Measurements from ENCODE around the gene RAB41.
"Not testable (repeated sequence)": the region's sequence is repeated elsewhere in the genome, so short reads cannot be mapped to it uniquely, and the experiment has no call there.

Gene RAB41

DNA sequence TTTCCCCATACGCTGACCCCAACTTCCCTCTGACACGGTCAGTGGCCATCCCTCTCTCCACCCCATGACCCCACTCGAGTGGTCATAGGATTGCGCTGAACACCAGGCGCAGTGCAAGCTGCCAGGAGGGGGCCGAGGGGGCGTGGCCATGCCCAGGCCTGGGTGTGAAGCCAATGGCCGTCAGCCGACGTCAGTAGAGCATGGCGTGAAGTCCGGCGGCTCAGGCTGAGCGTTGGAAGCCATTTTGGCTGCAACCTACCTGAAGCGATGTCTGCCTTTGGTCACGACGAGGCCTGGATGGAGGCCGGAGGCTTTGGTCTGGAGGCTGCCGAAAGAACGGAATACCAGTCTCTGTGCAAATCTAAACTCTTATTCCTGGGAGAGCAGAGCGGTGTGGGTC lies at the start of gene RAB41:
Gene RAB41 (plus strand): TSS at position 222 of the 400 bp plus-strand sequence. CDS start 46 bp downstream, at position 268.
- no peak for DNase-seq (ENCODE audit: low spot score)

DNA sequence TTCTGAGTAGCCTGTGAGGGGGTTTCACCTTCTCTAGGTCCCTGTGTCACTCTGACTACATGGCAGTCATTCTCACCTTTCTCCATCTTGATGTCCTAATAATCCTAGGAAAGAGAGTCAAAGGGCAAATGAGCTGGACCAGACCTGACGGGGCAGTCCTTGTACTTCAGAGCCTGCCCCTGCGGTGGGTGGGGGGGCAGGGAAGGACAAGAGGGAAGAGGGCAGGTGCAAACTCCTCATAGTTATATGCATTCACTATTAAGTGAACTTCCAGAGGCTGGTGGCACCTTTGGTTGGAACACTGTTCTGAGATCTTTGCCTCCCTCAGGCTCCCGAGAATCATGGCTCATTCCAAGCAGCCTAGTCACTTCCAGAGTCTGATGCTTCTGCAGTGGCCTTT lies 47.6 kb upstream of the RAB41 start, which contains the start of gene AWAT1:
Gene AWAT1 (plus strand): TSS at position 301 of the 400 bp plus-strand sequence. CDS start 41 bp downstream, at position 342.
- DNase-seq (ENCODE audit: low spot score): no peak

DNA sequence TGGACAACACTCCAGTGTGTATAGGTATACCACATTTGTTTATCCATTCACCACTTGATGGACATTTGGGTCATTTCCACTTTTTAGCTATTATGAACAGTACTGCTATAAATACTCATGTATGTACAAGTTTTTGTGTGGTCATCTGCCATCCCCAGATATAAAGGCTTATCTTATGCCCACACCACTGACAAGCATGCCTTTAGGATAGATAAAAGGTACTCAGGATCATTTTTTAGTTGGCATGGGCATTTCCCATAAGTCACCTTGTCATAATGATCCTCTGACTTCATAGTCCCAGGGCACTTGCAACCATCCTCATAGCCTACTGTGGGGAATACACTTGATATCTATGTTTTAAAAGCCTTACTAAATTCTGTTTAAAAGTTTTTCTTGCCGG lies 41.2 kb upstream of the RAB41 start:
- DNase-seq (ENCODE audit: low spot score): no peak

DNA sequence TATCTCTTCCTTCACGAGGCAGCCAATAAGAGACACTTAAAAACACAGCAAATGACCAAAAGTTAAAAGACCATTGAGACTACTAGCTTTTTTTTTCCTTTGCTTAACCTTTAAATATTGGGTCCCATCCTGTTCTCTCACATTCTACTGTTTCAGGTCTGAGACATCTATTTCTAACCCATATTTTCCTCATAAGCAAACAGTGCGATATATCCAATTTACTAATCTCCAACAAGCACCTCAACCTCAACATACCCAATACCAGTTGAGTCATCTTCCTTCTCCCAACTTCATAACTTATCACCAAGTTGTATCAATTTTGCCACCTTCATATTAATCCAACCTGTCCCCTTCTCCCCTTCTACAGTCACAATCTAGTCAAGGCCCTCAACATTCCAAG lies 40.5 kb upstream of the RAB41 start:
- no peak for DNase-seq (ENCODE audit: low spot score)

- DNase-seq (ENCODE audit: low spot score): not testable (repeated sequence)
These were observed 38.4 kb upstream of the RAB41 start for GRCh38 chrX:70243601-70244000.

GRCh38 chrX:70244881-70245280 lies 37.1 kb upstream of the RAB41 start:
- no peak for DNase-seq (ENCODE audit: low spot score)

DNA sequence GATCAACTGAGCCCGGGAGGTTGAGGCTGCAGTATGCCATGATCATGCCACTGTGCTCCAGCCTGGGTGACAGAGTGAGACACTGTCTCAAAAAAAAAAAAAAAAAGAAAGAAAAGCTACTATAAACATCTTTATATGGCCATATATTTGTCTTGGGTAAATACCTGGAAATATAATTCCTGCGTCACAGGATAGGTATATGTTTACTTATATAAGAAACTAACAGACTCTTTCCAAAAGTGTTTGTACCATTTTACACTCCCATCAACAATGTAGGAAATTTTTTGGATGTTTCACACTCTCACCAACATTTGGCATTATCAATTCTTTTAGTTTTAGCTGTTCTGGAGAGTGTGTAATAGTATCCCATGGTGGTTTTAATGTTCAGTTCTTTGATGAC lies 34.7 kb upstream of the RAB41 start:
- DNase-seq (ENCODE audit: low spot score): no peak

GRCh38 chrX:70252491-70252890 lies 29.5 kb upstream of the RAB41 start:
- DNase-seq (ENCODE audit: low spot score): no peak

- no peak for DNase-seq (ENCODE audit: low spot score)
These were observed 28.5 kb upstream of the RAB41 start for GRCh38 chrX:70253377-70254062.

- DNase-seq (ENCODE audit: low spot score): no peak
These were observed 27.9 kb upstream of the RAB41 start for GRCh38 chrX:70254063-70254400.

DNA sequence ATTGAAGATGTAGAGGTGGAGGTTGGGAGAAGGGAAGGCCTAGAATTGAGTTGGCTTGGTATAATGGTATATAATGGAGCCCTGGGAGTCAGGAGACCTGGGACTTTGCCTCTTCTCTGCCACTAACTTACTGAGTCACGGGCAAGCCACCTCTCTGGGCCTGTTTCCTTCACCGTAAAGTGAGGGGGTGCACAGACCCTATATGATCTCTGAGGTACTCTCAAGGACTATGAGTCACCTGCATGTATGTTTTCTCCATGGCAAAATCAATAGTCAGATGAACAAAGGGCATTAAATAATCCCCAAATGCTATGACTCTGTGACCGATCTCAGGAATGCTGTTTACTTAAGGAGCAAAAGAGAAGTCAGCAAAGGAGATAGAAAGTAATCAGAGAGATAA lies 27.1 kb upstream of the RAB41 start:
- DNase-seq (ENCODE audit: low spot score): no peak

DNA sequence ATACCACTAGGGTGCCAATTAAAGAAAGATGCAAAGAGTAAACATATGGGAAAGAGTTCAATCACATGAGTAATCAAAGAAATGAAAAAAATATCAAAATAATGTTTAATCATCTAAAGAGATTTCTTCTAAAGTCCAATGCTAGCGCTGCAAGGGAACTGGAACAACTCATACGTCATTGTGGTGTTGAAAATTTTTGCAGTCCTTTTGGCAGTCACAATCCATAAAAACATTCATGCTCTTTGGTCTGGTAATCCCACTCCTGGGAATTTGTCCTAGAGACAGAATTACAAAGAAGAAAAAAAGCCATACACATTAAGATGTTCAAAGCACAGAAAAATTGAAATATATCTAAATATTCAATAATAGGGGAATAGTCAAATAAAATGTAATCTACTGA lies 26.5 kb upstream of the RAB41 start:
- no peak for DNase-seq (ENCODE audit: low spot score)

DNA sequence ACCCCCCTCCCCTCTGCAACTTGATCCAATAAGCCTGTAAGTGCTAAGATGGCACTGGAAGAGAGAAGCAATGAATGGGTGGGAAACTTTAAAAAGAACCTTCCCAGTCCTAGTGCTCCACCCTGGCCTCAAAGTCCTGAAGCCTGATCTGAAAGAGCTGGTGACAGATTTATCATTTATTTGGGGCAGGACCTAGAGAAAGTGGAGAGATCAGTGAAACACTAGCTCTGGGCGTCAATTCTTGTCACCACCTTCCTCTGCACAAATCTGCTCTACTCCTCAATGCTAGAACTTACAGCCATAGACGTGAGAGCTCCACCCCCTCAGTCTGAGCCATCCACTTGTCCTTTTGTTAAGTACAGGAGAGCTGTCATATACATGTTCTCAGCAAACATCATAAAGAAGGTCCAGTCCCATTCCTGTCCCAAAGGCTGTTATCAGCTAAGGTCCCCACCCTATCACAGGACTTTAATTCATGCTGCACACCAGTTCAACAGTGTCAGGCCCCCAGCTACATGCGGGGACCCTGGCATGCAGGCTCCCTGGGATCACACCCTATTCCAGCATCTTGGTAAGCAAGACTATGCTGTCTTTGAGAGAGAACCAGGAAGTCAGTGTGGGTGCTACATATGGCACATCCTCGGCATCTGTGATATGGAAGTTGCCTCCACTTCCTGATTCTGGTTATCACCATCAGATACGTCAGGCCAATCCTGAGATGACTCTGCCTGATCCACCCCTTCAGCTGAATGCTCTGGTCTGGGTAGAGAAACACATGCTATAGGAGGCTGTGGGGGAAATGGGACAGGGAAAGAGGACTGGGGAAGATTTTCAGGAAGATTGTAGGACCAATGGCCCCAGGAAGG lies 24.3 kb upstream of the RAB41 start:
- no peak for DNase-seq (ENCODE audit: low spot score)

GRCh38 chrX:70260104-70260503 lies 21.9 kb upstream of the RAB41 start, which contains the start of gene P2RY4:
Gene P2RY4 (minus strand): TSS chrX:70260204. CDS start chrX:70259624, 580 bp downstream.
- no peak for DNase-seq (ENCODE audit: low spot score)

DNA sequence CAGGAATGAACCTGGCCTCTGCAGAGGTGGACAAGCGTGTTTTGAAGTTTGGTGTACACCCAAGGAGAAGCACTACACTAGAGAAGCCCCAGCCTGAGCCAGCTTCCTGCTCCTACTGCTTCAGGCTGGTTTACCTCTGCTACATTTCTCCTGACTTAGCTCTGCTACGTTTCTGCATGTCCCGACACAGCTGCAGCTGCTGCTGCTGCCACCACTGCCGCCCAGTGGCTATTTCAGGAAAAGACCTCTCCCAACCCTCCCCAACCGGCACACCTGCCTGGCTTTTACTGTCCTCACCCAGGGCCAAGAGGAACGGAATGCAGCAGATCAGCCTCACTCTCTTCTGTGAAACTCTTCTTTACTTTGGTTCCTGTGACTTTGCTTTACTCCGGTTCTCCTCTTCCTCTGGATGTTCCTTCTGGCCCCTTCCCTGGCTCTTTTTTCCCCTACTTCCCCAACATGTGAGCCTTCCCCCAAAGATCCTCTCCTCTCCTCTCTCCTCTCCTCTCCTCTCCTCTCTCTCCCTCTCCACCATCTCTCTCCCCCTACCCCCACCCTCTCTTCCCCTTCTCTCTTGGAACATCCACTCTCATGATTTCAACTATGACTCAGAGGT lies 18.9 kb upstream of the RAB41 start:
- DNase-seq (ENCODE audit: low spot score): peak; percentile 64

DNA sequence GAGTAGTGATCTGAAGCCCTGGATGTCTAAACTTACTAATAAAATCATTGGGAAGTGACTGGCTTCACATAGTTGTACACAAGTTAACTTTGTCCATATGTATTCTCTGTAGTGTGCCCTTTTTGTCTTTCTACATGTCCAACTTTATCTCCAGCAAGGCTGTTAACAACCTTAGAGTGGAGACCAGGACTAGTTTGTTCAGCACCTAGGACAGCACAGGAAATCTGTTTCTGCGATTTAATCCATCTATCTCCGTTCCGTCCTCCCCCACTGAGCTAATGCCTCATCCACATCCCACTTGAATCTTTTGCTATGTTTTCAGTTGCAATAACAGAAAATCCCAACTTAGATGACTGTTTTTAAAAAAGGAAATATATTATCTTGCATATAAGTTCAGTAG lies 17.2 kb upstream of the RAB41 start:
- DNase-seq (ENCODE audit: low spot score): no peak

DNA sequence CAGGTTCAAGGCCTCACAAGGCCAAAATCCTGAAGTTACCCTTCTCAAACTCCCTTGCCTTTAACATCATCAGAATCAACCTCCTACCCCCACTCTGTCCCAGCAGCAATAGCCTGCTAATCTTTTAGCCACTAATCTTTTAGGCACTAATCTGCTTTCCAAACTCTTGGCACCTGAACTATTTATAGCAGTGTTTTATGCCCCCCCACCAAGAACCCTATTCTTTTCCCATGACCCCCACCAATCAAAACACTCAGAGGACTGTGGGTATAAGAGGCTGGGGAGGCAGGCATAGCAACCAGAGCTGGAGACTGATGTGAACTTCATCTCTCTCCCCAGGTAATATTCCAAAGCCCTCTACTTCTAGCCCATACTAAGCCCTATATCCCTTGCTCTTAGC lies 13.9 kb upstream of the RAB41 start, which contains the start of gene ARR3:
Gene ARR3 (plus strand): TSS at position 301 of the 400 bp plus-strand sequence. CDS start 1,052 bp downstream, outside the sequence.
- DNase-seq (ENCODE audit: low spot score): no peak

GRCh38 chrX:70274029-70274428 lies 7.9 kb upstream of the RAB41 start:
- DNase-seq (ENCODE audit: low spot score): not testable (repeated sequence)

- no peak for DNase-seq (ENCODE audit: low spot score)
These were observed 2.9 kb upstream of the RAB41 start for GRCh38 chrX:70279081-70279480.

DNA sequence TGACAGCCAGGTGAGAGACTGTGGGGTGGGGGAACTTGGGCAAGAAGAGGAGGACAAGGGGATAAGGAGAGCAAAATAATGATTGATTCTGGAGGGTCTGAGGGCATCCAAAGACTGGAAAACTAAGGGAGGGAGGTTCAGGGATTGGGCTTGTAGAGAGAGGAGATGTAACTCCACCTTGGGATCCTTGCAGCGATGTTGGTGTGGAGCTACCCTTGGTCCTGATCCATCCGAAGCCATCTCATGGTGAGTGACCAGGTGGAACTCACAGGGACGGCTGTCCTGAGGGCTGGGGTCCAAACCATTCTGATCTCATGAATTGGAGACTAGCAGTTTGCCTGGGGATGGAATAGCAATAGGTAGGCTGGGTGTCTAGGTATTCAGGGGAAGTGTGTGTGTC lies 1.4 kb upstream of the RAB41 start:
- DNase-seq (ENCODE audit: low spot score): no peak

DNA sequence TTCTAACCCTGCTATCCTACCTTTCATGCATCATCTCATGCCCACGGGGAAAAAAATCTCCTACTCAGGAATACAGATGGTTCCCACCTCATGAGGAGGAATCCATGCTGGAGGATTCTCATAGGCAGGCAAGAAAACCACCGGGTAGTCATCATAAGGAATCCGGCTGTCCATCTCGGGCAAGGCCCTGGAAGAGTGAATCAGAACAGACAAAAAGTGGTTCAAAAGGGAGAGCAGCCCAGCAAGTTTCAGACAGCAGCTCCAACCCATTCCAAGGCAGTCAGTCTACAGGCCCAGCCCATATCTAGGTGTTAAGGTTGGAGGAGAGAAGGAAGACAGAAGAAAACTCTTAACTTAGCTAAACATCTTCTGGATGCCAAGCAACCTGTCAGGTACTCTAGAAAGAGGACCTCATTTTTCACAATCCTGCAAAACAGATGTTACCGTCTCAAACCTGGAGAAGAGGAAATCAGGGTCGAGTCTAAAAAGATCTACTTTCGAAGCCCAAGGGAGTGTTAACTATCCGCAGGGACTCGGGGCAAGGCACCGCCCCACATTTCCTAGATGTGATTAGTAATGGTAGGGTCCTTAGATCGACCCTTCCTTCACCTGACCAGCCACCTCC lies 7.3 kb downstream of the RAB41 start:
- DNase-seq (ENCODE audit: low spot score): no peak

Data from ecto neural progenitor cell (in vitro differentiated cells).